Colonic mucosa (tissue), 4 donors: ENCODE data around the gene EPG5. TPM values are rescaled to one million over a fixed set of nuclear protein-coding genes. Genes with fewer than 3 reads are reported as not detected.

ENCODE experiments used
- DNase-seq: peaks from one replicate; pipeline ENCODE4 v3.0.0-alpha.2; 2020
- H3K27ac ChIP-seq: fragments of 200-600 bp; one replicate; pipeline ENCODE4 v1.8.0; 2021
- H3K27me3 ChIP-seq: fragments of 200-600 bp; one replicate; pipeline ENCODE4 v1.8.0; 2021
- H3K36me3 ChIP-seq: fragments of 200-600 bp; one replicate; pipeline ENCODE4 v1.8.0; 2021
- H3K4me1 ChIP-seq: fragments of 200-600 bp; one replicate; pipeline ENCODE4 v1.8.0; 2021; ENCODE audit warnings: mild to moderate bottlenecking
- H3K4me3 ChIP-seq: fragments of 200-600 bp; one replicate; pipeline ENCODE4 v1.8.0; 2021
- H3K9ac ChIP-seq, 2 donors: one replicate each; pipeline ENCODE4 v1.7.0; 2013; ENCODE audit warnings: control low read depth in 2 of 2, low read depth in 2 of 2, low read length in 2 of 2
- H3K9me3 ChIP-seq: fragments of 200-600 bp; one replicate; pipeline ENCODE4 v1.8.0; 2021
- CTCF ChIP-seq: fragments of 200-600 bp; IDR thresholded peaks from one replicate; pipeline ENCODE4 v1.8.0; 2022; ENCODE audit warnings: antibody characterized with exemption, mild to moderate bottlenecking
- intact Hi-C: fragments of 100-400 bp; cut with DNase I; formaldehyde crosslinking; loops from one replicate; pipeline ENCODE4 v1.14.1; 2022
- total RNA-seq, 2 donors: library from RNA; stranded (reverse); fragmentation: NEBNext Ultra II Directional in 1 of 2; extraction: Animal tissue kit (Norgen Biotek cat#: 25700) in 1 of 2; gene quantifications; one replicate each; pipeline ENCODE4 v1.2.1, GENCODE V29; 2021
- donor health status: healthy.
- donor health status: DM: no; HTN: no; CAD: no.
- donor health status: DM: no; HTN: no; CAD: no.

The EPG5 gene
- total RNA-seq, 2 donors from 2014 or later, result 16.0 to 17.3 TPM

- H3K27ac ChIP-seq, result no peak overlapping the region
- intact Hi-C loops, result no loop called here
- peaks cover 17% of the 10 kb centered on the region for H3K27me3 ChIP-seq
Measured at GRCh38 chr18:45843019-45843418, 124.1 kb downstream of the EPG5 start.

GRCh38 chr18:45841765-45842442 lies 125.2 kb downstream of the EPG5 start:
- no peaks in the 10 kb centered on the region for H3K36me3 ChIP-seq
- H3K27me3 ChIP-seq, result peaks cover 28% of the 10 kb centered on the region
- no peak for DNase-seq

More at GRCh38 chr18:45843019-45843418, 124.1 kb downstream of the EPG5 start:
- Histone ChIP-seq H3K9me3 (no peaks in the 10 kb centered on the region), H3K9ac (no peak overlapping the region), H3K4me3 (no peak overlapping the region), H3K36me3 (no peaks in the 10 kb centered on the region), H3K4me1 (peaks cover 6% of the 10 kb centered on the region)
- no peak for TF ChIP-seq CTCF
- no peak for DNase-seq

GRCh38 chr18:45841060-45841764 lies 125.9 kb downstream of the EPG5 start:
- H3K27me3 ChIP-seq, result peaks cover 34% of the 10 kb centered on the region
- H3K36me3 ChIP-seq, result no peaks in the 10 kb centered on the region
- no peak overlapping the region for H3K27ac ChIP-seq
- no peak overlapping the region for H3K9ac ChIP-seq
- no peaks in the 10 kb centered on the region for H3K9me3 ChIP-seq
- no peak for TF ChIP-seq CTCF
- no peak for DNase-seq
- intact Hi-C loops, result no loop called here
- peaks cover 14% of the 10 kb centered on the region for H3K4me1 ChIP-seq
- no peak overlapping the region for H3K4me3 ChIP-seq

More at GRCh38 chr18:45841765-45842442, 125.2 kb downstream of the EPG5 start:
- Histone ChIP-seq H3K9ac (no peak overlapping the region), H3K27ac (no peak overlapping the region), H3K4me3 (no peak overlapping the region), H3K9me3 (no peaks in the 10 kb centered on the region), H3K4me1 (peaks cover 14% of the 10 kb centered on the region)
- intact Hi-C loops, result no loop called here
- TF ChIP-seq CTCF, result no peak

GRCh38 chr18:45839414-45840395 lies 127.4 kb downstream of the EPG5 start:
- Histone ChIP-seq H3K27ac (no peak overlapping the region), H3K9me3 (no peaks in the 10 kb centered on the region), H3K27me3 (peaks cover 34% of the 10 kb centered on the region), H3K4me1 (peaks cover 14% of the 10 kb centered on the region), H3K36me3 (no peaks in the 10 kb centered on the region), H3K9ac (no peak overlapping the region), H3K4me3 (no peak overlapping the region)
- no peak for TF ChIP-seq CTCF
- DNase-seq, result no peak
- intact Hi-C loops, result no loop called here
